ENCODE results near the gene MCU.
"Not testable (repeated sequence)": the region's sequence is repeated elsewhere in the genome, so short reads cannot be mapped to it uniquely, and the experiment has no call there.

MCU gene

DNA sequence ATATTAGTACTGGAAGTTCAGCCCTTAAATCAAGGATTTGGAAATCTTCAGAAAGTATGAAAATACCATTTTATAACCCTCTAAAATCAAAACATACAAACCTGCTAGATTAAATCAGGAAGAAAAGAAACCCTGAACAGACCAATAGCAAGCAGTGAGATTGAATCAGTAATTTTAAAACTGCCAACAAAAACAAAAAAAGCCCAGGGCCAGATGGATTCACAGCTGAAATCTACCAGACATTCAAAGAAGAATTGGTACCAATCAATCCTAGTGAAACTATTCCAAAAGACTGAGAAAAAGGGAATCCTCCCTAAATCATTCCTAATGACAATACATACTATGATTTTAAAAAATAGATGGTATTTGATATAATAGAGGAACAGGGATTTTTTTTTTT is 70.1 kb downstream of the MCU start:
- TF ChIP-seq, protein P1, sequence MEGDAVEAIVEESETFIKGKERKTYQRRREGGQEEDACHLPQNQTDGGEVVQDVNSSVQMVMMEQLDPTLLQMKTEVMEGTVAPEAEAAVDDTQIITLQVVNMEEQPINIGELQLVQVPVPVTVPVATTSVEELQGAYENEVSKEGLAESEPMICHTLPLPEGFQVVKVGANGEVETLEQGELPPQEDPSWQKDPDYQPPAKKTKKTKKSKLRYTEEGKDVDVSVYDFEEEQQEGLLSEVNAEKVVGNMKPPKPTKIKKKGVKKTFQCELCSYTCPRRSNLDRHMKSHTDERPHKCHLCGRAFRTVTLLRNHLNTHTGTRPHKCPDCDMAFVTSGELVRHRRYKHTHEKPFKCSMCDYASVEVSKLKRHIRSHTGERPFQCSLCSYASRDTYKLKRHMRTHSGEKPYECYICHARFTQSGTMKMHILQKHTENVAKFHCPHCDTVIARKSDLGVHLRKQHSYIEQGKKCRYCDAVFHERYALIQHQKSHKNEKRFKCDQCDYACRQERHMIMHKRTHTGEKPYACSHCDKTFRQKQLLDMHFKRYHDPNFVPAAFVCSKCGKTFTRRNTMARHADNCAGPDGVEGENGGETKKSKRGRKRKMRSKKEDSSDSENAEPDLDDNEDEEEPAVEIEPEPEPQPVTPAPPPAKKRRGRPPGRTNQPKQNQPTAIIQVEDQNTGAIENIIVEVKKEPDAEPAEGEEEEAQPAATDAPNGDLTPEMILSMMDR (IDR thresholded peaks at IDR 0.05; ENCODE audit: control extremely low read depth, extremely low read depth, low read depth, missing control alignments) = no peak
- ChIA-PET POLR2A (no interaction called here), CTCF (no interaction called here)
- no peak for DNase-seq (ENCODE audit: extremely low spot score)

DNA sequence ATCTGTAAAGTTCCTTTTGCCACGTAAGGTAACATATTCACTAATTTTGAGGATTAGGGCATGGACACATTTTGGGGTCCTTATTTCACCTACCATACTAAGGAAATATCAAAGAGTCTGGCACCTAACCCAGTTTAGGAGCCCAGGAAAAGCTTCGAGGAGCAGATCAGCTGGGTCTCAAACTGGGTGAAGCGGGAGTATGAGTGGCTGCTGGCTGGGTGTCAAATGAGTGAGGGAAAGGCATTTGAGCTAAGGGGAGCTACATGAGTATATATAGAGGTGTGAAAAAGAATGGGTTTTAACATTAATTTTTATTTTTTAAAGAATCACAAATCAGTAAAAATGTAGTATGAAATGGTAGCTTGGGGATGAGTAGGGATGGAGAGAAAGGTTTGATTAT is 71.3 kb downstream of the MCU start:
- DNase-seq (ENCODE audit: extremely low spot score) = no peak
- ChIA-PET CTCF (interaction anchor here (1.4 to 1.6 kb wide), 3 partner anchors 14 to 22 kb away, joined by 4 read pairs; no protein-coding TSS in a partner anchor), POLR2A (no interaction called here)
- TF ChIP-seq, protein P1 (IDR thresholded peaks at IDR 0.05; ENCODE audit: control extremely low read depth, extremely low read depth, low read depth, missing control alignments) = no peak

DNA sequence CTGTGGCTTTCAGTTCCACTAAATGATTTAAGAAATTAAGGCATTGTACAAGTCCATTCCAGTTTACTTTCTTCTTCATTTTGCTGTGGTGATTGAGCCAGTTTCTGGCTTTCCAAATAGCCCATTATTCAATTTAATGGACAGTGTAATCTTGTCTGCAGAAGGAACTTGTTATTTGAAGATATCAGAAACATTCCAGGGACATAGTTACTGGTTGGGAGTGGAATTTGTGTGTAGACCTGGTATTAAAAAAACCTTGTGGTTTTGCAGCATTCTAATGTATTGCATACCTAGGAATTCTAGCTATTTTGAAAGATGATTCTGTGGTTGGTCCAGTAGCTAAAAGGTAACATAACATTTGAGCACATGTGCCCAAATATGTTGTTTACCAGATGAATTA is 72.2 kb downstream of the MCU start:
- POLR2A ChIA-PET = no interaction called here

DNA sequence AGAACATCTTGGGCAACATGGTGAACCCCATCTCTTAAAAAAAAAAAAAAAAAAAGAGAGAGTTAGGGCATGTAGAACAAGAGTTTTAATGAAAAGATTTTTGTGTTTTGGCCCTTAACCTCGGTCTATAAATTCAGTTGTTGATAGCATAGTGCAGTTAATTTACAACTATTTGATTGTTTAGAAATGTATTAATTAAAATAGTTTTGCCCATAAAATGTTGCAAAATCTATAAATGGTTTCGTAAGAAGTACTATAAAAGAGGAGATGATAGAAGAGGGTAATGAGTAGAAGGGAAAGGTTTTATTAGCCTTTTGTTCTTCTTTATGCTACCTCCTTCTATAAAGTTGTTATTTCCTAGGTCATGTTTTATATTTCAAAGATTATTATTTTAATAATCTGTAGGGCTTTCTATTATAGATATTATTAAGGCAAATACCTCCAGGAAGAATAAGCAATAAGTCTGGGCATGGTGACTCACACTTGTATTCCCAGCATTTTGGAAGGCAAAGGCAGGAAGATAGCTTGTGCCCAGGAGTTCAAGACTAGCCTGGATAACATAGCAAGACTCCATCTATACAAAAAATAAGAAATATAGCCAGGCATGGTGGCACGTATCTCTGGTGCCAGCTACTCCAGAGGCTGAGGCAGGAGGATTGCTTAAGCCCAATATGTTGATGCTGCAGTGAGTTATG is 73.3 kb downstream of the MCU start:
- CTCF ChIA-PET = interaction anchor here (0.9 kb wide), 1 partner anchor 303 kb away, joined by 3 read pairs; no protein-coding TSS in a partner anchor
- TF ChIP-seq, protein P1 (IDR thresholded peaks at IDR 0.05; ENCODE audit: control extremely low read depth, extremely low read depth, low read depth, missing control alignments) = no peak
- POLR2A ChIA-PET = no interaction called here
- no peak for DNase-seq (ENCODE audit: extremely low spot score)

More for the DNA sequence above, 72.2 kb downstream of the MCU start:
- CTCF ChIA-PET = interaction anchor here (1.4 to 1.6 kb wide), 3 partner anchors 14 to 21 kb away, joined by 4 read pairs; no protein-coding TSS in a partner anchor
- no peak for DNase-seq (ENCODE audit: extremely low spot score)
- TF ChIP-seq, protein P1 (IDR thresholded peaks at IDR 0.05; ENCODE audit: control extremely low read depth, extremely low read depth, low read depth, missing control alignments) = no peak

DNA sequence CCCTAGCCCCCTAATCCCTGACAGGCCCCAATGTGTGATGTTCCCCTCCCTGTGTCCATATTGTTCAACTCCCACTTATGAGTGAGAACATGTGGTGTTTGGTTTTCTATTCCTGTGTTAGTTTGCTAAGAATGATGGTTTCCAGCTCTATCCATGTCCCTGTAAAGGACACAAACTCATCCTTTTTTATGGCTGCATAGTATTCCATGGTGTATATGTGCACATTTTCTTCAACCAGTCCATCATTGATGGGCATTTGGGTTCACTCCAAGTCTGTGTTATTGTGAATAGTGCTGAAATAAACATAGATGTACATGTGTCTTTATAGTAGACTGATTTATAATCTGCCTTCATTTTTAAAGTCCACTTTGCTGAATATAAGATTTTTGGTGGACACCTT is 79.3 kb downstream of the MCU start:
- POLR2A ChIA-PET = not testable (repeated sequence)
- CTCF ChIA-PET = interaction anchor here (0.9 kb wide), 1 partner anchor 21 kb away, joined by 3 read pairs; no protein-coding TSS in a partner anchor

DNA sequence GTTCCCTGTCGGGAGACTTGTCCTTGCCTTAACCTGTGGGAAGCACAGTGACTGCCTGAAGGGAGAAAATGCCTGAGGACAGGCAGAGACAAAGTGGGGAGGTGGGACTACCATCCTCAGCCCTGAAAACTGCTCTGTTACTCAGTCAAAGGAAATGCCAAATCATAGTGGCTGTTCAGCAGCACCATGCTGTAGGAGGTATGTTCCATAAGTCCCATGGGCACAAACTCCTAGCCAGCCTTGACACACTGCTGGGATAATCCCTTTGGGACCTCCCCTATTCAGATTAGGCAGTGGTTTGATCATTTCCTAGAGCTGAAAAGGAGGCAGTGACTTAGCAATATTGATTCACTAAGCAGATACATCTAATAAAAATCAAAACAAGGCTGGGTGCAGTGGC is 80.1 kb downstream of the MCU start:
- DNase-seq (ENCODE audit: extremely low spot score) = no peak
- TF ChIP-seq, protein P1 (IDR thresholded peaks at IDR 0.05; ENCODE audit: control extremely low read depth, extremely low read depth, low read depth, missing control alignments) = no peak
- ChIA-PET CTCF (no interaction called here), POLR2A (no interaction called here)

More for the DNA sequence above, 79.3 kb downstream of the MCU start:
- not testable (repeated sequence) for DNase-seq (ENCODE audit: extremely low spot score)

DNA sequence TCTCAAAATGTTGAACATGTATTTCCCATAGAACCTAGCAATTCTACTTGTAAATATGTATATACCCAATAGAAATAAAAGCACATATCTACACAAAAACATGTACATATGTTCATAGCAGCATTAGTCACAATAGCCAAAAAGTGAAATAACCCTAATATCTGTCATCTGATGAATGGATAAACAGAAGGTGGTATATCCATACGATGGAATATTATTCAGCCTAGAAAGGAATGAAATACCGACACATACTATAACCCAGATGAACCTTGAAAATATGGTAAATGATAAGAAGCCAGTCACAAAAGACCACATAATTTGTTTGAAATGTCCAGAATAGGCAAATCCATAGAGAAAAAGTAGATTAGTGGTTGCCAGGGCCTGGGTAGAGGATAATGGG is 87.9 kb downstream of the MCU start:
- POLR2A ChIA-PET = no interaction called here
- CTCF ChIA-PET = no interaction called here
- no peak for DNase-seq (ENCODE audit: extremely low spot score)
- TF ChIP-seq, protein P1 (IDR thresholded peaks at IDR 0.05; ENCODE audit: control extremely low read depth, extremely low read depth, low read depth, missing control alignments) = no peak

Measured in GM10248 (cell line).